ENCODE data around the gene NEAT1. TPM values are rescaled to one million over a fixed set of nuclear protein-coding genes. Genes with fewer than 3 reads are reported as not detected.

Gene NEAT1
- total and polyA plus RNA-seq, 8 donors: 295 to 2,770 (median 695) TPM

DNA sequence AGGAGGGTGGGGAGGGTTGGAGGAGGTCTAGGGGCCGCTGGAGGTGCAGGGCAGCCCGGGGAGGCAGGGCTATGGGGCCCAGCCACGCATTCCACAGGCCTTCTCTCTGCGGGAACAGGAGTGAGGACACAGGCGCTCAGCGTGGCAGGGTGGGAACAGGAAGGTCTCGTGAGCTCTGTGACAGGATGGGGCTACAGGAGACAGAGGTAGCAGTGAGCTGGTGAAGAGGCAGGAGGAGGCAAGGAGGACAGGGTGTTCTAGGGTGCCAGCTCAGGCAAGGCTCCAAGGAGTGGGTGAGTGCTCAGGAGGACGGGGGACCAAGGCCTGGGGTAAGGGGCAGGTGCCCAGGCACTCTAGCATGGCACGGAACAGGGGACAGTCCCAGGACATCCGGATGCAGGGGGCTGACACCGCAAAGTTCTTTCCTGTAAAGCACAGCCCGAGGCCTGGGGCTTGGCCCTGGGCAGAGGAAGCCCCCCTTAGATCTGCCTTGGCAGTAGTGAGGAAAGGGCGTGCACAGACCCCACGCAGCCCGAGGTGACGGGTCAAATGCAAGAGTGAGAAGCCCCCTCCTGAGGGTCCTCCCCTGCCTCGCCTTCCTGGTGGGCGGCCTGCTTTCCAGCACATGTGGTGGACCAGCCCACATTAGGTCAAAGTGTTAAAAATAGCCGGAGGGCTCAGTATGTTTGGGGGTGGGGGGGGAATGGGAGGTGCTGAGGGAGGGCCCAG lies 4.7 kb upstream of the NEAT1 start:
- intact Hi-C loops (cut with DNase I): loop anchor here in 2 of 3 donors (2.0 to 5.0 kb wide), 3 partner anchors 49 to 94 kb away; no protein-coding TSS in a partner anchor
- WGBS, 2 donors: 49 to 51% methylated on average over 14 to 19 of the region's 19 CpGs
- TF ChIP-seq, protein P1, sequence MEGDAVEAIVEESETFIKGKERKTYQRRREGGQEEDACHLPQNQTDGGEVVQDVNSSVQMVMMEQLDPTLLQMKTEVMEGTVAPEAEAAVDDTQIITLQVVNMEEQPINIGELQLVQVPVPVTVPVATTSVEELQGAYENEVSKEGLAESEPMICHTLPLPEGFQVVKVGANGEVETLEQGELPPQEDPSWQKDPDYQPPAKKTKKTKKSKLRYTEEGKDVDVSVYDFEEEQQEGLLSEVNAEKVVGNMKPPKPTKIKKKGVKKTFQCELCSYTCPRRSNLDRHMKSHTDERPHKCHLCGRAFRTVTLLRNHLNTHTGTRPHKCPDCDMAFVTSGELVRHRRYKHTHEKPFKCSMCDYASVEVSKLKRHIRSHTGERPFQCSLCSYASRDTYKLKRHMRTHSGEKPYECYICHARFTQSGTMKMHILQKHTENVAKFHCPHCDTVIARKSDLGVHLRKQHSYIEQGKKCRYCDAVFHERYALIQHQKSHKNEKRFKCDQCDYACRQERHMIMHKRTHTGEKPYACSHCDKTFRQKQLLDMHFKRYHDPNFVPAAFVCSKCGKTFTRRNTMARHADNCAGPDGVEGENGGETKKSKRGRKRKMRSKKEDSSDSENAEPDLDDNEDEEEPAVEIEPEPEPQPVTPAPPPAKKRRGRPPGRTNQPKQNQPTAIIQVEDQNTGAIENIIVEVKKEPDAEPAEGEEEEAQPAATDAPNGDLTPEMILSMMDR (IDR thresholded peaks at IDR 0.05): no peak
- H3K4me1 ChIP-seq: peaks cover 36 to 51% (median 44%) of the 10 kb centered on the region in 3 donors
- no peak for ATAC-seq
- H3K27me3 ChIP-seq: no peaks in the 10 kb centered on the region
- no peaks in the 10 kb centered on the region for H3K9me3 ChIP-seq
- H3K4me3 ChIP-seq: peak overlapping the region in 2 of 4 donors; percentile 14 to 81
- FAIRE-seq: no peak
- H3K36me3 ChIP-seq: peaks cover 0 to under 1% (median 0%) of the 10 kb centered on the region in 3 donors
- H3K27ac ChIP-seq: peak overlapping the region; percentile 98 to 99 (median 99)
- peak in 5 of 6 donors; percentile 48 to 82 (median 63) for DNase-seq

DNA sequence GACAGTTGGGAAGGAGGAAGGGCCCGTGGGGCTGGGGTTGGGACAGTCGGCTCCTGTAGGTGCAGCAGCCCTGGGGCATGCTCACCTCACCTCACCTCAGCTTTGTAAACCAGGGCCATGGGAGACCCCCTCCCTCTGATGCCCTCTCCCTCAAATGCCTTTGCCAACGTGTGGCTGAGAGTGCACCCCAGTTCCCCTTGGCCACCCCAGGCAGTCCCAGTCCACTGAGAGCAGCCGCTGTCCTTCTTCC lies 4.2 kb upstream of the NEAT1 start:
- Histone ChIP-seq H3K27ac (peak overlapping the region; percentile 98 to 99 (median 99)), H3K4me1 (peaks cover 36 to 51% (median 44%) of the 10 kb centered on the region in 3 donors), H3K27me3 (no peaks in the 10 kb centered on the region), H3K36me3 (peaks cover 0 to 5% (median 0%) of the 10 kb centered on the region in 3 donors), H3K4me3 (peak overlapping the region in 2 of 4 donors; percentile 11 to 81), H3K9me3 (no peaks in the 10 kb centered on the region)
- DNase-seq: peak in 1 of 6 donors; percentile 56
- TF ChIP-seq, protein P1 (IDR thresholded peaks at IDR 0.05): no peak
- intact Hi-C loops (cut with DNase I): loop anchor here in 2 of 3 donors (5.0 kb wide), 2 partner anchors 49 to 94 kb away; no protein-coding TSS in a partner anchor
- no peak for FAIRE-seq
- no peak for ATAC-seq
- 13 to 14% methylated on average over 2 to 4 of the region's 4 CpGs for WGBS, 2 donors

- peak; percentile 89 to 96 (median 96) for DNase-seq
- intact Hi-C loops (cut with DNase I): loop anchor here in 2 of 3 donors (5.0 kb wide), 2 partner anchors 48 to 93 kb away; no protein-coding TSS in a partner anchor
- peak; percentile 15 to 48 (median 30) for ATAC-seq
- Histone ChIP-seq H3K27me3 (no peaks in the 10 kb centered on the region), H3K9me3 (no peaks in the 10 kb centered on the region), H3K4me3 (peak overlapping the region in 2 of 4 donors; percentile 81 to 93), H3K4me1 (peaks cover 36 to 51% (median 44%) of the 10 kb centered on the region in 3 donors), H3K27ac (peak overlapping the region; percentile 98 to 99 (median 99)), H3K36me3 (peaks cover 0 to 9% (median 0%) of the 10 kb centered on the region in 3 donors)
- 1 to 3% methylated on average over 15 of the region's 15 CpGs for WGBS, 2 donors
- FAIRE-seq: no peak
- TF ChIP-seq, protein P1 (IDR thresholded peaks at IDR 0.05): no peak
Observed at GRCh38 chr11:65418681-65419459, 3.7 kb upstream of the NEAT1 start.

DNA sequence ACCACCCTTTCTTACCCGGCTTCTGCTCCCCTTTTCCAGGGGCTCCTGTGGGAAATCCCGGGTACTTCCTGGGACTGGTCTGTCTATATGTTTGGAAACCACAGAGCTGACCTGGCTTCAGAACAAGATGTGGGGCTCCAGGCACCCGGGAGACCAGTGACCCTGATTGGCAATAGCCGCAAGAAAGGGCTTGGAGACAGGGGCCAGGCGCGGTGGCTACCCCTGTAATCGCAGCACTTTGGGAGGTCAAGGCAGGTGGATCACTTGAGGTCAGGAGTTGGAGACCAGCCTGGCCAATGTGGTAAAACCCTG lies 3.2 kb upstream of the NEAT1 start:
- Histone ChIP-seq H3K27me3 (no peaks in the 10 kb centered on the region), H3K4me1 (peaks cover 36 to 51% (median 44%) of the 10 kb centered on the region in 3 donors), H3K36me3 (peaks cover 0 to 15% (median 0%) of the 10 kb centered on the region in 3 donors), H3K4me3 (peak overlapping the region in 2 of 4 donors; percentile 81 to 93), H3K9me3 (no peaks in the 10 kb centered on the region), H3K27ac (peak overlapping the region; percentile 98 to 99 (median 99))
- FAIRE-seq (no peak), ATAC-seq (no peak), DNase-seq (peak in 3 of 6 donors; percentile 56 to 60 (median 58))
- WGBS, 2 donors: 15 to 20% methylated on average over 7 of the region's 7 CpGs
- intact Hi-C loops (cut with DNase I): loop anchor here in 2 of 3 donors (5.0 kb wide), 2 partner anchors 48 to 93 kb away; no protein-coding TSS in a partner anchor
- TF ChIP-seq, protein P1 (IDR thresholded peaks at IDR 0.05): no peak

Data from pancreas (tissue), 10 donors.